Fibroblast of skin of left quadriceps (primary cell): Measurements from ENCODE around the gene TXLNG.

Source experiments
- DNase-seq, 2 experiments: peaks; one replicate each; pipeline ENCODE4 v3.0.0-alpha.2; 2013; ENCODE audit warnings: low read depth in 2 of 2

Gene TXLNG

DNA sequence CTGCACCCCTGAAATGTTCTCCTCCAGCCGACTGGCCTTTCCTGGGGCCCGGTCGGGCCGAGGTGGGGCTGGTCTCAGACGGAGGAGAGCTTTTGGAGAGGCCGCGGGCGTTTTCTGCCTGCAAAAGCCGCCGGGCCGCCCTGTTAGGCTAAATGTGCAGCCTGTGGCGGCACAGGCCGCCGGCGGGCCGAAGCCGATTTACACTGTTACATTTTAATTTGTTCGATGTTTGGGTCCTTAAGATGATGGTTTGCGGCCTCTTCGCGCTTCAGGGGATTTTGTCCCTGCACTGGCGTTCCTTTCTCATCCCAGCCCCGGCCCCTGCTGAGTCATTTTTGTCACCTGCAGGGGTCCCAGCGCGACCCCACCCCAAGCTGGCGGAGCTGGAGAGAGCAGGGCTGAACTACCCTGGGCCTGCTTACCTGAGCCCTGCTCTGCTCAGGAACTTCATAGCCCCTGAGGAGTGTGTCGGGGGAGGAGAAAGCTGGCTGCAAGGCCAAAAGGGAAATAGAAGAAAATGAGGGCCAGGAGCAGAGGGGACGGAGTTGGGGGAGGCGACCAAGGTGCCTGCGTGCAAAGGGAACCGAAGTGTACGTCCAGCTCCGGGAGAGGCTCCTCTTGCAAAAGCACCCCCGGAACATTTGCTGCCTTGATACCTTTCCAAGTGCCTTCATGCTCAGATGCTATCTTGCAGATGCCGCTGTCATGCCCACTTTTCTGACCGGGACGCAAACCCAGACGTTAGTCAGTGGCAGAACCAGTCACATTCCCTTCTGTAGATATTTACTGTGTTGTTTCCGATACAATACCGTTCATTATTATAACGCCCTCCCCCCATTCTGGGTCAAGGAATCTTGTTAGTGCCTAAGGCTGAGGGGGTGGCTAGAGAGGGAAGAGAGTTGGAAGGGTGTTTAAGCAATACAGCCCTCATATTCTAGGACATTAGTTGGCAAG, 84.9 kb downstream of the TXLNG start:
- DNase-seq, result no peak

DNA sequence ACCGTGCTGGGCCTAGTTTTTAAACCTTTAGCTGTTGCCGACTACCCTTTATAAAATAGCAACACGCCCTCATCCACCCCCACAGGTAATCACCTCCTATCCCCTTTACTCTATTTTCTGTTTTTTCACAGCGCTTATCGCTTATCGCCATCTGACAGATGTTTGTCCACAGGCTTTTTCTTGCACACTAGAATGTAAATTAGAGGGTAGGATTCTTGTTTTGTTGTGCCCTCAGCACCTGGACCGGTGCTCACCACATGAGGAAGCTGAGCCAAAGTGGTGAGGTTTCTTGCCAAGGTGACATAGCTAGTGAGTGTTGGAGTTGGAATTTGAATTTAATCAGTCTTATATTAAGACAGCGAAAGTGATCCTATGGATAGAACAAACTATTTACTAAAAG, 86.8 kb downstream of the TXLNG start:
- no peak for DNase-seq

- no peak for DNase-seq
Measured at GRCh38 chrX:16874458-16875095, 88.3 kb downstream of the TXLNG start.

DNA sequence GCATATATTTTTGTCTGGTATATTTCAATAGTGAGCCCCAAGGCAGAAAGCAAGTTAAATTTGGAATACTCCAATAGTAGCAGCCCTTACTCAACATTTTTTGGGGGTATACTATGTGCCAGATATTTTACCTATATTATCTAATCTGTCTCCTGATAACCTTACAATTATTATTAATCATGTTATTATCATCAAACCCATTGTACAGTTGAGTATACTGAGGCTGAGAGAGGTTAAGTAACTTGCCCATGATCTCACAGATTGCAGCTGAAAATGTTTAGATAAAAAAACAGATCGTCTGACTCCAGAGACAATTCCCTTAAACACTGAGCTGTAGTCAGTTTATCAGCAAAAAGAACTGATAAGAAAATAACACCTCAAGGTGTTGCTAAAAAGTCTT, 90.4 kb downstream of the TXLNG start:
- DNase-seq, result no peak

- no peak for DNase-seq
Measured at GRCh38 chrX:16882169-16882568, 95.9 kb downstream of the TXLNG start.

GRCh38 chrX:16882702-16883486, 96.6 kb downstream of the TXLNG start:
- DNase-seq, result peak in 1 of 2 experiments; percentile 24

DNA sequence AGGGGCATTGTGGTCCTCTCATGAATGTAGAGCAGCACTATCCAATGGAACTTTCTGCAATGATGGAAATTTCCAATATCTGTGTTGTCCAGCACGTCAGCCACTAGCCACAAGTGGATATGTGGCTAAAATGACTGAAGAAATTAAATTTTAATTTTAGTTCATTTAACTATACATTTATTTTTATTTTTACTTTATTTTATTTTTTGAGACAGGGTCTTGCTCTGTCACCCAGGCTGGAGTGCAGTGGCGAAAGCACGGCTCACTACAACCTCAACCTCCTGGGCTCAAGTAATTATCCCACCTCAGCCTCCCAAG, 97.2 kb downstream of the TXLNG start:
- DNase-seq, result no peak

GRCh38 chrX:16885628-16886027, 99.4 kb downstream of the TXLNG start:
- no peak for DNase-seq

DNA sequence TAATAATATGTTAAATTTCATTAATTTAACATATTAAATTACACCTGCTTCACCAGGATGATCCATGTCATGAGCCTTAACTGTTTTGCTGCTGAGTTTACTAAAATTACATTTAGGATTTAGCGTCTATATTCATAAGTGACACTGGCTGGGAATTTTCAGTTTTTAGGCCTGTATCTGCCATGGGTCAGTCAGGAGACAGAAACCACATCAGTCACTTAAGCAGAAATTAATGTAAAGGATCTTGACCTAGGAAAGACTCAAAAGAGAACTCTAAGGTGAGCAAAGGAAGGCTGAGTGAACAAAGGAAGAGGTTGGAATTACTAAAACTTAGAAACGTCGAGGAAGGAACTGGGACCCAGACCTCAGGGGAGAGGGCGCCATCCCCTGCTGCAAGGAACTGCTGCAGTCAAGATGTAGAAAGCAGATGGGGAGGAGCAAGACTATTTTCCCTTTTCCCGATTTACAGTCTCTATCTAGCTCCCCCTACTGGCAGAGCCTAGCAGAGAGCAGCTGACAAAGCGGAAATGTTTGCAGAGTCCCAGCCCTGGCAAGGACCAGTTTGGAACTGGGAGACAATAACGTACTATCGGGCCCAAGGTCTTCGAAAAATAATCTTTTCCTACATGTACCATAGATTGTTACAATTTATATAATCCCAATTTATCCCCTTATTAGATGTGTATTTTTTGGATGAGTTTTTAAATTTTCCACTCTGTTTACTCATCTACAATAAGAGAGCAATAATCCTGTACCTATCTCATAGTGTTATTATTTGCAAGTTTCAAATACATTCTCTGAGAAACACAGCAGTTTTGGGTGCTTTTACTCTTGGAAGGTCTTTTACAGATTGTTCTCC, 106.5 kb downstream of the TXLNG start:
- DNase-seq, result peak; percentile 40 to 42
